Brain microvascular endothelial cell (primary cell): ENCODE measurements around the gene PASD1.
A peak's percentile ranks its signal among the peaks of the same experiment; 100 is the strongest.

ENCODE experiments used
- DNase-seq: peaks from one replicate; pipeline ENCODE4 v3.0.0-alpha.2; 2020
- H3K27ac ChIP-seq: fragments of 250-450 bp; sonication (Bioruptor Pico); 2 replicates; pipeline ENCODE4 v1.5.1; 2020; ENCODE audit warnings: mild to moderate bottlenecking, moderate library complexity
- H3K27me3 ChIP-seq: fragments of 250-450 bp; sonication (Bioruptor Pico); replicated peaks from 2 replicates; pipeline ENCODE4 v1.5.1; 2020; ENCODE audit warnings: mild to moderate bottlenecking
- H3K36me3 ChIP-seq: fragments of 250-450 bp; sonication (Bioruptor Pico); replicated peaks from 2 replicates; pipeline ENCODE4 v1.5.1; 2020; ENCODE audit warnings: mild to moderate bottlenecking
- H3K4me3 ChIP-seq: 2 replicates; pipeline ENCODE4 v1.5.1; 2011; ENCODE audit warnings: low read depth, mild to moderate bottlenecking, control low read depth, low read length, moderate library complexity
- in situ Hi-C: cut with HindIII; loops from 2 replicates; pipeline ENCODE4 v1.10.0; 2017; ENCODE audit warnings: low sequenced_read_pairs, low pct_ligation_motif_present
- TF ChIP-seq, protein P1 (sequence below): IDR thresholded peaks from 2 replicates; pipeline ENCODE4 v1.5.1; 2011; ENCODE audit warnings: low read depth, mild to moderate bottlenecking, moderate library complexity, low read length, control low read depth, inconsistent platforms; ENCODE audit errors: missing control alignments

Gene PASD1

GRCh38 chrX:151697522-151697921, 134.0 kb downstream of the PASD1 start:
- no peaks in the 10 kb centered on the region for H3K36me3 ChIP-seq
- H3K27ac ChIP-seq, result no peak overlapping the region
- TF ChIP-seq, protein P1, sequence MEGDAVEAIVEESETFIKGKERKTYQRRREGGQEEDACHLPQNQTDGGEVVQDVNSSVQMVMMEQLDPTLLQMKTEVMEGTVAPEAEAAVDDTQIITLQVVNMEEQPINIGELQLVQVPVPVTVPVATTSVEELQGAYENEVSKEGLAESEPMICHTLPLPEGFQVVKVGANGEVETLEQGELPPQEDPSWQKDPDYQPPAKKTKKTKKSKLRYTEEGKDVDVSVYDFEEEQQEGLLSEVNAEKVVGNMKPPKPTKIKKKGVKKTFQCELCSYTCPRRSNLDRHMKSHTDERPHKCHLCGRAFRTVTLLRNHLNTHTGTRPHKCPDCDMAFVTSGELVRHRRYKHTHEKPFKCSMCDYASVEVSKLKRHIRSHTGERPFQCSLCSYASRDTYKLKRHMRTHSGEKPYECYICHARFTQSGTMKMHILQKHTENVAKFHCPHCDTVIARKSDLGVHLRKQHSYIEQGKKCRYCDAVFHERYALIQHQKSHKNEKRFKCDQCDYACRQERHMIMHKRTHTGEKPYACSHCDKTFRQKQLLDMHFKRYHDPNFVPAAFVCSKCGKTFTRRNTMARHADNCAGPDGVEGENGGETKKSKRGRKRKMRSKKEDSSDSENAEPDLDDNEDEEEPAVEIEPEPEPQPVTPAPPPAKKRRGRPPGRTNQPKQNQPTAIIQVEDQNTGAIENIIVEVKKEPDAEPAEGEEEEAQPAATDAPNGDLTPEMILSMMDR, result no peak
- in situ Hi-C loops, result no loop called here
- H3K4me3 ChIP-seq, result no peak overlapping the region
- H3K27me3 ChIP-seq, result no peaks in the 10 kb centered on the region
- peak; percentile 23 for DNase-seq

- no peak overlapping the region for H3K27ac ChIP-seq
- TF ChIP-seq, protein P1, result no peak
- no peaks in the 10 kb centered on the region for H3K36me3 ChIP-seq
- DNase-seq, result no peak
- H3K4me3 ChIP-seq, result no peak overlapping the region
- in situ Hi-C loops, result no loop called here
- H3K27me3 ChIP-seq, result no peaks in the 10 kb centered on the region
These were observed 135.0 kb downstream of the PASD1 start for GRCh38 chrX:151698485-151698884.

GRCh38 chrX:151699746-151700145, 136.3 kb downstream of the PASD1 start:
- in situ Hi-C loops, result no loop called here

GRCh38 chrX:151700581-151700980, 137.1 kb downstream of the PASD1 start:
- in situ Hi-C loops, result no loop called here
- no peak overlapping the region for H3K4me3 ChIP-seq
- no peaks in the 10 kb centered on the region for H3K27me3 ChIP-seq
- H3K27ac ChIP-seq, result no peak overlapping the region
- no peaks in the 10 kb centered on the region for H3K36me3 ChIP-seq
- TF ChIP-seq, protein P1, result no peak
- no peak for DNase-seq

More at GRCh38 chrX:151699746-151700145, 136.3 kb downstream of the PASD1 start:
- TF ChIP-seq, protein P1, result no peak
- DNase-seq, result no peak
- Histone ChIP-seq H3K27me3 (no peaks in the 10 kb centered on the region), H3K4me3 (no peak overlapping the region), H3K27ac (no peak overlapping the region), H3K36me3 (no peaks in the 10 kb centered on the region)

DNA sequence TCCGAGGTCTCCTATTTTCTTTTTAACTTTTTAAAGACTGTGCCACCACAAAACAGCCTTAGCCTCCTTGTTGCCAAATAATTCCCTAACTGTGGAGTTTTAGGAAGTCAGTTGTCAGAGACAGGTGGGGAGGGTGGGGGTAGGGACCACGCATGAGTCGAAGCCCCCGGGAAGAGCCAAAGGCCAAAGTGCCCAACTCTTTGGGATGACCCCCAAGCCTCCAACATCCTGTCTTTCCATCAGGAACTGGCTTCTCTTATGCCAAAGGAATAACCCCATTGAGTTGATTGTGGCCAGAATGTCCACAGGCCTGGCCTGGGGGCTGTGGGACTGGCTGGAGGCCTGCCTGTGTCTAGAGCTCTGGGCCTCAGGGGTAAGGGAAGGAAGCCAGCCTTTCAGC, 137.6 kb downstream of the PASD1 start:
- no peak for DNase-seq

DNA sequence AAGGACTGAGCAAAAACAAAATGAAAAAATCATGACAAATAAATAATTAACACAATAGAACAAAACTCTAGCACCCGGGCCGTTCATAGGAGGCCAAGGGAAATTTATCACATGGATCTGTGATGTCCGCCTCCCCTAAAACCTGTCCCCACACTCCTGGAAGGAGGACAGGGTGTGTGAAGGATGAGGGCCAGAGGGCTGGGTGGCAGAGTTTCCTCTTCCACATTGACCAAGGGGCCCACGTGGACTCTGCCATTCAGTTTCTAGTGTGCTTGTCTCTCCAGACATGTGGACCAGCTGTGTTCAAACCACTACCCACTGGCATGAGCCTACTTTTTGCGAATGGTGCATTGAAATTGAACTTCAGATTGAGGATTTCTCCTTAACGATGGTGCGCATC, 138.1 kb downstream of the PASD1 start:
- in situ Hi-C loops, result no loop called here
- Histone ChIP-seq H3K4me3 (no peak overlapping the region), H3K36me3 (no peaks in the 10 kb centered on the region), H3K27ac (no peak overlapping the region), H3K27me3 (no peaks in the 10 kb centered on the region)
- TF ChIP-seq, protein P1, result no peak
- no peak for DNase-seq

More for the DNA sequence above, 137.6 kb downstream of the PASD1 start:
- Histone ChIP-seq H3K27ac (no peak overlapping the region), H3K4me3 (no peak overlapping the region), H3K27me3 (no peaks in the 10 kb centered on the region), H3K36me3 (no peaks in the 10 kb centered on the region)
- in situ Hi-C loops, result no loop called here
- TF ChIP-seq, protein P1, result no peak
